Adipocyte (in vitro differentiated cells): Measurements from ENCODE around the gene NR6A1.

ENCODE experiments used
- DNase-seq: peaks from one replicate; pipeline ENCODE4 v3.0.0-alpha.2; 2015; ENCODE audit warnings: low read depth
- H3K27me3 ChIP-seq: replicated peaks from 2 replicates; pipeline ENCODE4 v1.7.0; 2013; ENCODE audit warnings: mild to moderate bottlenecking, low read length, moderate library complexity; ENCODE audit not compliant: control insufficient read depth, insufficient read depth
- H3K36me3 ChIP-seq: 2 replicates; pipeline ENCODE4 v1.7.0; 2013; ENCODE audit warnings: low read length, mild to moderate bottlenecking, moderate library complexity; ENCODE audit not compliant: control insufficient read depth, insufficient read depth, severe bottlenecking
- H3K4me1 ChIP-seq: 2 replicates; pipeline ENCODE4 v1.7.0; 2013; ENCODE audit warnings: mild to moderate bottlenecking, low read length, moderate library complexity; ENCODE audit not compliant: control insufficient read depth, insufficient read depth
- H3K4me3 ChIP-seq: 2 replicates; pipeline ENCODE4 v1.7.0; 2013; ENCODE audit warnings: mild to moderate bottlenecking, low read length, moderate library complexity
- H3K9ac ChIP-seq: 2 replicates; pipeline ENCODE4 v1.7.0; 2013; ENCODE audit warnings: mild to moderate bottlenecking, low read length, moderate library complexity
- H3K9me3 ChIP-seq: 2 replicates; pipeline ENCODE4 v1.7.0; 2013; ENCODE audit warnings: mild to moderate bottlenecking, low read length, moderate library complexity; ENCODE audit not compliant: control insufficient read depth

NR6A1 gene

GRCh38 chr9:124551472-124552272 lies 219.4 kb downstream of the NR6A1 start:
- H3K27me3 ChIP-seq, result no peaks in the 10 kb centered on the region
- H3K9me3 ChIP-seq, result no peaks in the 10 kb centered on the region
- peak overlapping the region; percentile 8 for H3K9ac ChIP-seq
- H3K4me3 ChIP-seq, result no peak overlapping the region
- DNase-seq, result peak; percentile 79
- no peaks in the 10 kb centered on the region for H3K36me3 ChIP-seq
- peaks cover 17% of the 10 kb centered on the region for H3K4me1 ChIP-seq

- H3K27me3 ChIP-seq, result no peaks in the 10 kb centered on the region
- no peak for DNase-seq
Measured at GRCh38 chr9:124550072-124550471, 221.0 kb downstream of the NR6A1 start.

GRCh38 chr9:124549016-124549415 lies 222.1 kb downstream of the NR6A1 start:
- no peak overlapping the region for H3K4me3 ChIP-seq
- DNase-seq, result no peak
- H3K36me3 ChIP-seq, result no peaks in the 10 kb centered on the region

More at GRCh38 chr9:124550072-124550471, 221.0 kb downstream of the NR6A1 start:
- H3K9me3 ChIP-seq, result no peaks in the 10 kb centered on the region
- no peak overlapping the region for H3K4me3 ChIP-seq
- H3K9ac ChIP-seq, result no peak overlapping the region
- no peaks in the 10 kb centered on the region for H3K36me3 ChIP-seq
- peaks cover 17% of the 10 kb centered on the region for H3K4me1 ChIP-seq

GRCh38 chr9:124544535-124544934 lies 226.6 kb downstream of the NR6A1 start:
- Histone ChIP-seq H3K4me1 (no peaks in the 10 kb centered on the region), H3K36me3 (no peaks in the 10 kb centered on the region), H3K9ac (no peak overlapping the region), H3K9me3 (no peaks in the 10 kb centered on the region), H3K27me3 (no peaks in the 10 kb centered on the region), H3K4me3 (no peak overlapping the region)
- DNase-seq, result no peak

More at GRCh38 chr9:124549016-124549415, 222.1 kb downstream of the NR6A1 start:
- no peak overlapping the region for H3K9ac ChIP-seq
- peaks cover 17% of the 10 kb centered on the region for H3K4me1 ChIP-seq
- no peaks in the 10 kb centered on the region for H3K27me3 ChIP-seq
- no peaks in the 10 kb centered on the region for H3K9me3 ChIP-seq

- no peaks in the 10 kb centered on the region for H3K27me3 ChIP-seq
- H3K4me1 ChIP-seq, result no peaks in the 10 kb centered on the region
- no peaks in the 10 kb centered on the region for H3K9me3 ChIP-seq
- no peak for DNase-seq
- H3K36me3 ChIP-seq, result no peaks in the 10 kb centered on the region
- no peak overlapping the region for H3K9ac ChIP-seq
- no peak overlapping the region for H3K4me3 ChIP-seq
Measured at GRCh38 chr9:124541824-124542223, 229.3 kb downstream of the NR6A1 start.

- Histone ChIP-seq H3K27me3 (no peaks in the 10 kb centered on the region), H3K9ac (no peak overlapping the region), H3K36me3 (no peaks in the 10 kb centered on the region), H3K4me1 (no peaks in the 10 kb centered on the region), H3K4me3 (no peak overlapping the region), H3K9me3 (no peaks in the 10 kb centered on the region)
- DNase-seq, result no peak
Measured at GRCh38 chr9:124537926-124538325, 233.2 kb downstream of the NR6A1 start.

- Histone ChIP-seq H3K36me3 (no peaks in the 10 kb centered on the region), H3K27me3 (peaks cover 4% of the 10 kb centered on the region)
- DNase-seq, result no peak
Measured at GRCh38 chr9:124535846-124536245, 235.3 kb downstream of the NR6A1 start.

GRCh38 chr9:124532897-124533296 lies 238.2 kb downstream of the NR6A1 start:
- Histone ChIP-seq H3K36me3 (no peaks in the 10 kb centered on the region), H3K9me3 (no peaks in the 10 kb centered on the region), H3K9ac (no peak overlapping the region), H3K4me3 (no peak overlapping the region), H3K4me1 (no peaks in the 10 kb centered on the region), H3K27me3 (peaks cover 4% of the 10 kb centered on the region)
- no peak for DNase-seq

More at GRCh38 chr9:124535846-124536245, 235.3 kb downstream of the NR6A1 start:
- Histone ChIP-seq H3K9me3 (no peaks in the 10 kb centered on the region), H3K9ac (no peak overlapping the region), H3K4me3 (no peak overlapping the region), H3K4me1 (no peaks in the 10 kb centered on the region)

- H3K9me3 ChIP-seq, result no peaks in the 10 kb centered on the region
- no peaks in the 10 kb centered on the region for H3K36me3 ChIP-seq
- DNase-seq, result no peak
- no peaks in the 10 kb centered on the region for H3K4me1 ChIP-seq
- no peak overlapping the region for H3K4me3 ChIP-seq
- peaks cover 4% of the 10 kb centered on the region for H3K27me3 ChIP-seq
- no peak overlapping the region for H3K9ac ChIP-seq
Measured at GRCh38 chr9:124531115-124531514, 240.0 kb downstream of the NR6A1 start.

GRCh38 chr9:124530246-124530645 lies 240.9 kb downstream of the NR6A1 start:
- Histone ChIP-seq H3K4me3 (no peak overlapping the region), H3K9me3 (no peaks in the 10 kb centered on the region), H3K9ac (no peak overlapping the region), H3K36me3 (no peaks in the 10 kb centered on the region), H3K4me1 (no peaks in the 10 kb centered on the region), H3K27me3 (peaks cover 4% of the 10 kb centered on the region)
- no peak for DNase-seq

GRCh38 chr9:124527781-124528180 lies 243.3 kb downstream of the NR6A1 start:
- no peaks in the 10 kb centered on the region for H3K36me3 ChIP-seq
- H3K9ac ChIP-seq, result no peak overlapping the region
- peak; percentile 22 for DNase-seq
- H3K4me1 ChIP-seq, result no peaks in the 10 kb centered on the region
- peaks cover 4% of the 10 kb centered on the region for H3K27me3 ChIP-seq
- no peaks in the 10 kb centered on the region for H3K9me3 ChIP-seq
- no peak overlapping the region for H3K4me3 ChIP-seq

- Histone ChIP-seq H3K9me3 (no peaks in the 10 kb centered on the region), H3K9ac (no peak overlapping the region), H3K4me1 (no peaks in the 10 kb centered on the region), H3K4me3 (no peak overlapping the region), H3K36me3 (no peaks in the 10 kb centered on the region), H3K27me3 (peaks cover 5% of the 10 kb centered on the region)
- no peak for DNase-seq
Measured at GRCh38 chr9:124526174-124526573, 244.9 kb downstream of the NR6A1 start.
